WI38 (cell line): Measurements from ENCODE around the gene TRIM71.
"Not testable (repeated sequence)": the region's sequence is repeated elsewhere in the genome, so short reads cannot be mapped to it uniquely, and the experiment has no call there.

Source experiments
- H3K4me3 ChIP-seq: 2 replicates; pipeline ENCODE4 v1.5.1; 2011; ENCODE audit warnings: low read depth, mild to moderate bottlenecking, control low read depth, low read length
- TF ChIP-seq, protein P1 (sequence below): IDR thresholded peaks from 2 replicates; pipeline ENCODE4 v1.5.1; 2012; ENCODE audit warnings: low read depth, mild to moderate bottlenecking, control low read depth, low read length

TRIM71 gene

DNA sequence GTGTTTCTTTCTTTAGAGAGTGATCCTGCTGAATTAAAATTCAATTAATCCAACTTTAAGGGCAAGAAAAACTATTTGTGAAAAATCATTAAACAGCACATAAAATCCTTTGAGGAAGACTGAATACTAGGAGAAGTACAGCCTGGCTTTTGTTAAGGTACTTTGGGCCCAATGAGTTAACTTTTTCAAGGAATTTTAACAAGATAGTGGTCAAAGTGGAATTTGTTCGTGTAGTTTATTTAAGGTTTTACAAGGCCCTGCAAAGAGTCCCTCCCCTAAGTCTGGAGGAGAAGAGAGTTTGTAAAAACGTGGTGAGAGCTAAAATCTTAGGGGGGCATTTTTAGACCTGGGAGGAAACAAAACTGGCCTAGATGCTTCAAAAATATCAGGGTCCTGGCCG, 26.0 kb upstream of the TRIM71 start:
- TF ChIP-seq, protein P1, sequence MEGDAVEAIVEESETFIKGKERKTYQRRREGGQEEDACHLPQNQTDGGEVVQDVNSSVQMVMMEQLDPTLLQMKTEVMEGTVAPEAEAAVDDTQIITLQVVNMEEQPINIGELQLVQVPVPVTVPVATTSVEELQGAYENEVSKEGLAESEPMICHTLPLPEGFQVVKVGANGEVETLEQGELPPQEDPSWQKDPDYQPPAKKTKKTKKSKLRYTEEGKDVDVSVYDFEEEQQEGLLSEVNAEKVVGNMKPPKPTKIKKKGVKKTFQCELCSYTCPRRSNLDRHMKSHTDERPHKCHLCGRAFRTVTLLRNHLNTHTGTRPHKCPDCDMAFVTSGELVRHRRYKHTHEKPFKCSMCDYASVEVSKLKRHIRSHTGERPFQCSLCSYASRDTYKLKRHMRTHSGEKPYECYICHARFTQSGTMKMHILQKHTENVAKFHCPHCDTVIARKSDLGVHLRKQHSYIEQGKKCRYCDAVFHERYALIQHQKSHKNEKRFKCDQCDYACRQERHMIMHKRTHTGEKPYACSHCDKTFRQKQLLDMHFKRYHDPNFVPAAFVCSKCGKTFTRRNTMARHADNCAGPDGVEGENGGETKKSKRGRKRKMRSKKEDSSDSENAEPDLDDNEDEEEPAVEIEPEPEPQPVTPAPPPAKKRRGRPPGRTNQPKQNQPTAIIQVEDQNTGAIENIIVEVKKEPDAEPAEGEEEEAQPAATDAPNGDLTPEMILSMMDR, result no peak
- no peak overlapping the region for H3K4me3 ChIP-seq

DNA sequence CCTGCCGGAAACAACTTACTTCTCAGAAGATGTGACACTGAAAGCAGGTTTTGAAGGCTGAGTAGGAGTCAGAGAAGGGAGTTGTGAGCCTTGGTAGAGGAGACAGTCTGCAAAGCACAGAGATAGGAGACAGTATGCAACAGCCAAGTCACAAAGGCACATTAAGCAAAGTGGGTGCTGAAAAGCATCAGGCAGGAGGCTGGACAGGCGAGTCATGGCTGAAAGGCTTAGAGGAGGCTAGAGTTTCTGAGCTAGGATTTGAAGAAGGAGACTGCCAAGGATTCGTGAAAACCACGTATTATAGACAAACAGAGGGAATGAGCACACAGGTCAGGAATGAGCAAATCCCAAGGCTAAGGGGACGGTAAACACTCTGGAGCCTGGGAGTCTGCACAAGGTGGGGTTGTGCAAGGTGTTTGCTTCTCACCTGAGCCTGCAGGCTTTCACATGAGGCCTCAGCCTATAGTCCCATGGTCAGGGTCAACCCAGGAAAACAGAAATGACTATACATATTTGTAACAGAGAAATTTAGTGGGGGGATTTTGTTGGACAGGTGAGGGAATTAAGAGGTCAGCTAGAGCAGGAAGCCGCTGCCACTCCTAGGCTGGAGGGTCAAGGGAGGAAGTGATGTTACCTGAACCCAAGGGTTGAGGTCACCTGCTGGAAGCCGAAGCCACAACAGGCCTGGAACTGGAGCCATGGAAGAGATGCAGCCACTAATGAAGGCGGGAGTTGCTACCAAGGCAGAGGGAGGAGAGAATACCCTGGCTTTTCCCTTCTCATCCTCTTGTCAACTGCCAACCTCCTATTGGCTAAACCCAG, 23.1 kb upstream of the TRIM71 start:
- TF ChIP-seq, protein P1, result no peak
- H3K4me3 ChIP-seq, result no peak overlapping the region

DNA sequence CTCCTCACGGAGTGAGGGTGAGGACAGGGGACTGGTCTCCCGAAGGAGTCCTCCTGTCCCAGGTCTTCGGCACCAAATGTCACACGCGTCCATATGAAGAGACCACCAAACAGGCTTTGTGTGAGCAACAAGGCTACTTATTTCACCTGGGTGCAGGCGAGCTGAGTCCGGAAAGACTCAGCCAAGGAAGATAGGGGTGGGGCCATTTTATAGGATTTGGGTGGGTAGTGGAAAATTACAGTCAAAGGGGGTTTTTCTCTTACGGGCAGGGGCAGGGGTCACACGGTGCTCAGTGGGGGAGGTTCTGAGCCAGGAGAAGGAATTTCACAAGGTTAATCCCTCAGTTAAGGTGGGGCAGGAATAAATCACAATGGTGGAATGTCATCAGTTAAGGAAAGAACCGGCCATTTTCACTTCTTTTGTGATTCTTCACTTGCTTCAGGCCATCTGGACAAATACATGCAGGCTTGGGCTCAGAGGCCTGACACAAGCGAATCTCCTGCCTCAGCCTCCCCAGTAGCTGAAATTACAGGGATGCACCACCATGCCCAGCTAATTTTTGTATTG, 21.3 kb upstream of the TRIM71 start:
- not testable (repeated sequence) for H3K4me3 ChIP-seq

DNA sequence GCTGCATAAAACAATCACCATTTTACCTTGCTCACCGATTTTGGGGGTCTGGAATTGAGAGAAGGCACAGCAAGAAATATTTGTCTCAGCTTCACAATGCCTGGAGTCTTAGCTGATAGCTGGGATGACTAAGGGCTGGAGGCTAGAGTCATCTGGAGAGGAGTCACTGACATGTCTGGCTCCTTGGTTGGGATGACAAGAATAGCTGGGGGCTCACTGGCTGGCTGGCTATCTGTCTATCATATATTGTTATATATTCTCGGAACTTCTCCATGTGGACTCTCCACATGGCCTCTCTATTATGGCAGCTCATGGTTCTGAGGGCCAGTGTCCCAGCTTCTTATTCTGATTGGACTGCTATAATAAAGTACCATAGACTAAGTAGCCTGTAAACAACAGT, 20.0 kb upstream of the TRIM71 start:
- TF ChIP-seq, protein P1, result no peak
- no peak overlapping the region for H3K4me3 ChIP-seq

DNA sequence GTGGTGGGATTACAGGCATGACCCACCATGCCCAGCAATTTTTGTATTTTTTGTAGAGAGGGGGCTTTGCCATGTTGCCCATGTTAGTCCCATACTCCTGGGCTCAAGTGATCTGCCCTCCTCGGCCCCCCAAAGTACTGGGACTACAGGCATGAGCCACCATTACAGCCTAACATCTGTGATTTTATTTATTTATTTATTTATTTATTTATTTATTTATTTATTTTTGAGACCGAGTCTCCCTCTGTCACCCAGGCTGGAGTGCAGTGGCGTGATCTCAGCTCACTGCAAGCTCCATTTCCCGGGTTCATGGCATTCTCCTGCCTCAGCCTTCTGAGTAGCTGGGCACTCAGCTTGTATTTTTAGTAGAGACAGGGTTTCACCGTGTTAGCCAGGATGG, 16.4 kb upstream of the TRIM71 start:
- not testable (repeated sequence) for H3K4me3 ChIP-seq

DNA sequence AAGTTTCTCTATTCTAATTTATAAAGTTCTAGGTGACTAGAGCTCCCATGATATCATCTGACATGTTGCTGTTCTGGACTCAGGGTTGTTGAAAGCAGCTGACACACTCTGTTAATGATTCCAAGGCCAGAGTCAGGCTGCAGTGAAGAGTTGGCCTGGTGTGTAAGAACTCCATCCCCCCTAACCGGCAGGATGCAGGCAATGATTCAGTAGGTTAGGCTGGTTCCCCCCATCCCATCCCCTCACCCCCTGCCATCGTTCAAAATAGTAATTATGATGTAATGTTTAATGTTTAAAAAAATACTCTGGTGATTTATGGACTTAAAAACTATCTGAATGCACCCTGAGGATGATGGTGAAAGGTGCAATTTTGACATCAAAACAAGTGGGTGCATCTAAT, 4.6 kb upstream of the TRIM71 start:
- H3K4me3 ChIP-seq, result no peak overlapping the region
- TF ChIP-seq, protein P1, result no peak

DNA sequence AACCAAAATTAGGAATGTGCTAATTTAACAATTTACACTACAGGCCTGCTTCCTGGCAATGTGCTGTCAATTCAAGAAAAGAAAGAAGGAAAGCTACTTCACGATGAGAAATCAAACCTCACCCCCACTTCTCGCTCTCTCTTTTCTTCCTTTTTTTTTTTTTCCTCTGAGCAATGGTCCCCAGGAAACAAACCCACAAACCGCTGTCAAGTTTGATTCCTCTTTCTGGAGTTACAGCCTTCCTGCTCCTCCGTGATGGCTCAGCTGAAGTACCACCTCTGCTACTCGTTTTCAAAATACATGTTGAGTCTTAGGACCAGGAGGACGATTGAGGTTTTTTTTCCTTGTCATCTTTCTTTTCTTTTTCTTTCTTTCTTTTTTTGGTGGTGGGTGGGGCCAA, 3.4 kb upstream of the TRIM71 start:
- TF ChIP-seq, protein P1, result no peak
- no peak overlapping the region for H3K4me3 ChIP-seq

DNA sequence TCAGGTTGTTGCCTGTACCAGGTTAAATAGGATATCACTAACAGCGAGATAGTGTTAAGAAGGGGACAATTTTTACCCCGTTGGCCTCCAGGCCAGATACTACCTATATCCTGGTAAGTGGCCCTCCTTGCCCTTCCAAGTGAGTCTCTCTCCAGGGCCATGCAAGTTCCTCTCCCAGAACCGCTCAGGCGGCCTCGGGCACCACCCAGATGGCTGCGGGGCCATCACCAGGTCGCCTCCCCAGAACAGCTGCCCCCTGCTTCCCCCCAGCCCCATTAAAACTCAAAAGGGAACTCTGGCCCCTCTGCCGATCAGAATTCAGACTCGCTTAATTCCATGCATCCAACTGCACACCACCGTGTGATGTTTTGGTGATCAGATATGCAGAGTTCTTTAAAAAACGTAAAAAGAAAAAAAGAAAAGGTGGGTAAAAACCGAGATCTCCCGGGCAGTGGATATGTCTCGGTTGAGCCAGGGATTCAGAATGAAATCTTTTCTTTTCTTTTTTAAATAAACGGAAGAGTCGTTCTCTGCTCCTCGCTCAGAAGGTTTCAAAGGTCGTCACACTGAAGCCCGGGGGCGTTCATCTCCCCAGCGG, 1.9 kb upstream of the TRIM71 start:
- H3K4me3 ChIP-seq, result no peak overlapping the region
- TF ChIP-seq, protein P1, result no peak
